Activated CD4-positive, alpha-beta T cell treated with anti-CD3 and anti-CD28 coated beads, Interleukin-2, amount 50 U/mL, for 16 hours (primary cell): ENCODE measurements around the gene RBMS3.
A peak's percentile ranks its signal among the peaks of the same experiment; 100 is the strongest.

Experiments
- DNase-seq: peaks from one replicate; pipeline ENCODE4 v3.0.0-alpha.2; 2020

Gene RBMS3

DNA sequence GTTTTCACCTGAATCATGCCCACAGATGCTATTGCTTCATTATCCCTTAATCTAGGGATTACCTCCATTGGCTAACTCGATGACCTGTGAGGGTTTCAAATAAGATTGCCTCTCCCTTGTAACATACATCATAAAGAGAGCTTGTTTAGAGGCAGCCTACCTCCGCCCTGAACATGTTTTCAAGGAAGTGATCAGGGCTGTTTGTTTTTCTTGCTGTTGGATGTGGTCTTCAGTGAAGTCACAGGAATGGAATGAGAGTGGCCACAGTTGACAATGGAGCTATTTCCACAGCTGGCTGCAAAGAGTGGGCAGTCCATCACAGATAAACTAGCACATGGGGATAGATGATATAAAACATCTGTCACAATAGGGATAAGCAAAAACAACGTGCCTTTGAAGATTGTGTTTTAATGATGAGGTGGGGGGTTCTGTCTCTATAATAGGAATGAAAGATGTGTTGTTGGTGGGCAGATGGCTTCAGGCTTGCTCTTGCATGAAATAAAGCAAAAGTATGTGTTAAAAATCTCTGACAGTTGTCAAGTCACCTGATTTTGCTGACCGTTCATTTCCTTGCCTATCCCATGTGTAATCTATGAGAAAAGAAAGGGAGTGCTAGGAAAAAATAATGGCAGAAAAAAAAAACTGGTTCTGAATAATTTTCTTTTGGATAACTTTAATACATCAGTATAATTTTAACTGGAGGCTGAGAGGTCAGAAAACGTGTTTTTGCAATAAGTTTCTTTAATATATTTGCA lies 642.3 kb downstream of the RBMS3 start:
- no peak for DNase-seq

DNA sequence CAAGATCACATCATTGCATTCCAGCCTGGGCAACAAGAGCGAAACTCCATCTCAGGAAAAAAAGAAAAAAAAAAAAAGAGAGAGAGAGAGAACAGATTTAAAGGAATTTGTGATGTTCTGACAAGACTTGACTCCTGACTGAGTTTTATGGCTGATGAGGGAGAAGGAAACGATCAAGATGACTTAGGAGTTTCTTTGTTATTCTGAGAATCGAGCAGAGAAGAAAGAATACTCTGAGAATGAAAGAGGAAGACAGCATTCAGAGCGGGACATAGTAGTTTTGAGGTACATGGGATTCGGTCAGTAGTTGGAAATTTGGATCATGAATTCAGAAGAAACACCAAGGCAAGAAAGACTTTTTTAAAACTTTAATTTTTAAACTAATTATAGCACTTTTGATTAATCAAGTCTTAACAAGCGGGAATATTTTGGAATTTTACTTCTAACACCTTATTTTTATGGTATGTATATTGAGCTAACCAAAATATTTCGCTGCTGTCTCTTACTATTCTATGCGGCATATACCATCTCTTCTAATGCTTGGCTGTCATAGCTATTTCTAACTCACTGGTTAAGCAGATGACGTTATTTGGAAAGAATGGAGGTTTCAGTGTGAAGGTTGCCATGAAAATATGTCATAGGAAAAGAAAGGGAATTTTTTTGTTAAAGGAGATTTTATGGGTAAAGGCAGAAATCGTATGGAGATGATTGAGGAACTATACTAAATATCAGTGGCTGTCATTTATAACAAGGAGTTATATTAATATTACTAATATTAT lies 644.1 kb downstream of the RBMS3 start:
- no peak for DNase-seq

DNA sequence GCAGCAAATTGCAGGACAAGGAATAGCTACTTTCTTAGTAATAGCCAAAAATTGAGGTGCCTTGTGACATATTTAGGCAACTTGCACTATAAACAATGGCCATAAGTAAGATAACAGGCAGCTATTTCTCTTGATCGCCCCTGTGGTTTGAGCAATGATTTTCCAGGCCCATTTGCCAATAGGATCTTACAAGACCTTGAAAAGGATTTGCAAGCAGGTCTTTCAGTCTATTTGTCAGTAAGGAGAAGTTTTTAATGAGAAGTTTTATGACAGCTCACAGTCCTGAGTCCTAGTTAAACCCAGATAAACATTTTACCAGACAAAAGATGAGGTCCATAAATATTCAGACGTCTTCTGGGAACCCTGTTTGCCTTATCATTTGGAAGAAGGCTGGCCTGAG lies 645.5 kb downstream of the RBMS3 start:
- no peak for DNase-seq

DNA sequence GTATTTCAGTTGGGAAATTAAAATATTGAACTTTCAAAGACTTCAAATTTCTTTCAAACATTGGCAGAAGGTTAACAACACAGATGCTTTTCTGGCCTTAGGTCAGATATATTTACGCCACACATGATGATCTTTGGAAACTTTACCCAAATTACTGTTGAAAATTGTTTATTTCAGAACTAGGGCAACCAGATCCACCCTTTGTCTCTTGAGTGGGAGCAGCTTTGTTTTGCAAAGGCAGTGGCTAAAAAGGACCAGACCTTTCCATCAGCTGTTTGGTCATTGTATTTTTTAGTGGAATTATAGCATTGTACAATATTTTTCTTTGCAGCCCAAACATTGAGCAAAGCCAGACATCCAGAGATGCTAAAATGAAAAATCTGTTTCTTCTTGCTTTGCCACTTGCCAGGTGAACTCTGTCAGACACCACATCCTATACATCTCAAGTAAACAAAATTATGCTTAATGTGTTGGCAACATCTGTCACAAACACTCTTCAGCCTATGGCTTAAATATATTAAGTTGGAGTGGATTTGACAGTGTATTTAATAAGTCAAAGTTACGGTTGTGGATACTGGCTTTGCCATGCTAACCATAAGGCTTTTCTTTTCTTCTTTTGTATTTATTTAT lies 651.9 kb downstream of the RBMS3 start:
- no peak for DNase-seq

DNA sequence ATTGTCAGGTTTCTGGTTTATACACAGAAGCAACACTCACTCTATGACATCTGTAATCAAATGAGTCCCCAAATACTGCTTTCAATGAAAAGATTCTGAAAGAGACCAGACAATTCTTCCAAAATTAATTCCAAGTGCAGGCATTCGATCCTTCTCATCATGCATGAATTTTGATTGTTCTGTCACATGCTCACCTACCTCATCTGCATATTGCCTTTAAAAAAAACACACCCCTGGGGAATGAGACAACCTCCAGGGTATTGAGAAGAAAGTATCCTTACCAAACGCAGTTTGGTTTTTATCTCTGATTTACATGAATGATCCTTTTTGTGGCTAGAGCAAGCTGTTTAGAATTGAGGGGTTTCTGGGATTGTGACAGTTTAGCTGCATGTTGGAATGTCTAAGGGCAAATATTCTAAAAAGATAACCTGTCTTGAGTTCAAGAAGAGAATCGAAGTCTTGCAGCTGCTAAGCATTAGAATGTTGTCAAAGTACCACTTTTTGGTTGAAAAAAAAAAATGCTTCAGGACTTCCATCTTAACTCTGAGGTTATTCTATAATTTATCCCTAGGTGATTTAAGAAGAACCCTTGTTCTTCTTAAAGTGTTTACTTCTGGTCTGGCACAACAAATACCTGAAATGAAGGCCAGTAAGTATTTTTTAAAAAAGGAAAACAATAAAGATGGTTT lies 653.1 kb downstream of the RBMS3 start:
- no peak for DNase-seq

DNA sequence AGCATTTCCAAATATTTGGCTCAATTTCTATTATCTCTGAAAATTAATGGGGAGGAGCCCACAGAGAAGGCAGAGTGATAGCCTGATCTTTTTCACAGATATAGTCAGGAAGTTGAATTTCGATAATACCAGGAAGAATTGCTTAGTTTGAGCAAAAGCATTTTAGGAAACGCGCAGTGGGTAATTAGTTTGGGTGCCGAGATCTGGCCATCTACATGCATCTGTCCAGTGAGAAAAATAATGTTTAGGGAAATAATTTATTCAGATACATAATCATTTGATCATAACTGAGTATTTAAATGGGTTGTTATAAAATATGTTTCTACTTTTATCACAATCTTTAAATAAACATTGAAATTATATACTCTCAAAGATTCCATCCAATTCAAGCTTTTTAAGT lies 653.9 kb downstream of the RBMS3 start:
- DNase-seq = no peak

DNA sequence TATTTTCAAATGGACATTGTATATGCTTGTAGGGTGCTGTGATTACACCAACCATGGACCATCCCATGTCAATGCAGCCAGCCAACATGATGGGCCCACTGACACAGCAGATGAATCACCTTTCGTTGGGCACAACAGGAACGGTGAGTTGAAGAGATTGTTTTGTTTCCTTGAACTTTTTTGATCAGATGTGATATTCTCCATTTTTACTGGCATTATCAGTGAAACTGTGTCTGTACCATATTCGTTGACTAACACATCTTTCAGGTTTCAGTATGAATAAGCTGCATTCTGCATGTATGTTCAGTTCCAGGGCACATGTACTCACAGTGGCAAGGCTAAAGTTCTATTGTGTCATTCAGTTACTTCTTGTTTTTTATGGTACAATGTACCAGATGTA lies 655.2 kb downstream of the RBMS3 start:
- peak; percentile 65 for DNase-seq

DNA sequence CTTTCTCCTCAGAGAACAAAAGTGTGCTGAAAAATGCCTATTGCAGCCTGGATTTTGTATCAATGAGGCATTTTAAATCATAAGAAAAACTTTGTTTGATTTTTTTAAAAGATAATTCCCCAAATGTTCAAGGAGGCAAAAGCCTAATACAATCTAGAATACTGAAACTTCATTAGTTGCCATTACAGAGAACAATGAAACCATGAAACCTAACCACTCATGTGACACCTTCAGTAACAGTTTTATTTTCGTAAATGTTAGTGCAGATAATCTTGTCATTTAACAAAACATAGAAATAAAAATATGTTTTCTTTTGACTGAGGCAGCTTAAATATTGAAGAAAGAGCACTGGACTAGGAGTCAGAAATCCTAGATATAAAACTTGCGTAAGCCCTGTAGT lies 655.9 kb downstream of the RBMS3 start:
- no peak for DNase-seq

DNA sequence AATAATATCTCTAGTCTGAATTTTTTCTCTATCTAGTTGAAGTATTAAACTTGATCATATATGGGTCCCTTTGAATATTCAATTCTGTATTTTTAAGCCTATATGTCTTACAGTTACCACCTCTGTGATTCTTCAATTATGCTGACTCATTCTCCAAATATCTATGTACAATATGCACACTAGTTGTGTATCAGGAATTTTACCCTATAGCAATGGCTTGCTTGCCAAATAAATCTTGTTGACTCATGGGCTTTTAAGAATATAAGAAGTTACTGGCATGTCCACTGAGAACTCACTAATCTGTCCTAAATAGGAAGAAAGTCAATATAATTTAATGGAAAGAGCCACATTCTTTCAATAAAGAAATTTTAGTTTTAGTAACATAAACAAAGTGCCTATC lies 656.3 kb downstream of the RBMS3 start:
- DNase-seq = no peak

DNA sequence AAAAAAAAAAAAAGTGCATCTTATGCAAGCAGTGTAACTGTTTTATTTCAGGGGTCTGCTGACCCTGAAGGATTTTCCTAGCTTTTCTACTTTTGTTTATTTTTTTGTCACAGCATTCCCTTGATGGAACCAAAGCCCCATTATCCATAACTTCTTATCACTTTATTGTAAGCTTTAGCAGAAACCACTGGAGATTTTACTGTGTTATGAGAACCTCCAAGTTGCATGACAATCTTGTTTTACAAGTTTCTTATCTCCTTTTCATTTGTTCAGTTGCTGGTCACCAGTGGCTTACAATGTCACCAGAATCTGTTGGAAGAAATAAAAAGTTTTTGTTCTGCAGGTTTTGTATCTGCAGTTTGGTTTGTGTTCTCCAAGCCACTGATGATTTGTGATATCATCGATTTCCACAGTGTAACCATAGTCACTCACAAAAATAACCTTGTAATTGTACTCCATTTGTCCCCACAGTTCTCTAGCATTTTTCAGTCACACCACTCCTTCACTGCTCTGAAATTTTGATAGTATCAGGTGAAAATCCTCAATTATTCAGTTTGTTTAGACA lies 660.0 kb downstream of the RBMS3 start:
- DNase-seq = no peak

DNA sequence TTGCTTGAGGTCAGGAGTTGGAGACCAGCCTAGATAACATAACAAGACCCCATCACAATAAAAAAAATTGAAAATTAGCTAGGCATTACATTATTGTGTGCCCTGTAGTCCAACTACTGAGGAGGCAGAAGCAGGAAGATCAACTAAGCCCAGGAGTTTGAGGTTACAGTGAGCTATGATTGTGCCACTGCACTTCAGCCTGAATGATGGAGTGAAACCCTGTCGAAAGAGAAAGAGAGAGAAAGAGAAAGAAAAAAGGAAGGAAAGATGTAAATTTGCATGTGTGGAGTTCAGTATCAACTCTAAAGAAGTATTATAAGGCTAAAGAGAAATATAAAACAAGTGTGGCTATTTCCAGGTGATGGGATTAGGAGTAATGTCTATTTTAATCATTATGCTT lies 661.4 kb downstream of the RBMS3 start:
- no peak for DNase-seq

DNA sequence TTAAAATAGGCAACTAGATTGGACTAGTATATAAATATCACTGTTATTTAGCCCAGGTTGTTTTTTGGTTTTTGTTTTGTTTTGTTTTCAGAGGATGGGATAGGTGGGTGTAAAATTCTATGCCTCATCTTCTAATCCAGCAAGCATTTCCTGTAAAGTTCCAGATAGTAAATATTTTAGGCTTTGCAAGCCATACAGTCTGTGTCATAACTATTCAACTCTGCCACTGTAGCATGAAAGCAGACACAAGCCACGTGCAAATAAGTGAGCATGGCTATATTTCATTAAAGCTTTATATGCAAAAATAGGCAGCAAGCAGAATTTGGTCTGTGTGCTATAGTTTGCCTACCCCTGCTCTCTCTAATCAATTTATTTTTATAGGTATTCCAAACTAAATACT lies 668.3 kb downstream of the RBMS3 start:
- DNase-seq = no peak

DNA sequence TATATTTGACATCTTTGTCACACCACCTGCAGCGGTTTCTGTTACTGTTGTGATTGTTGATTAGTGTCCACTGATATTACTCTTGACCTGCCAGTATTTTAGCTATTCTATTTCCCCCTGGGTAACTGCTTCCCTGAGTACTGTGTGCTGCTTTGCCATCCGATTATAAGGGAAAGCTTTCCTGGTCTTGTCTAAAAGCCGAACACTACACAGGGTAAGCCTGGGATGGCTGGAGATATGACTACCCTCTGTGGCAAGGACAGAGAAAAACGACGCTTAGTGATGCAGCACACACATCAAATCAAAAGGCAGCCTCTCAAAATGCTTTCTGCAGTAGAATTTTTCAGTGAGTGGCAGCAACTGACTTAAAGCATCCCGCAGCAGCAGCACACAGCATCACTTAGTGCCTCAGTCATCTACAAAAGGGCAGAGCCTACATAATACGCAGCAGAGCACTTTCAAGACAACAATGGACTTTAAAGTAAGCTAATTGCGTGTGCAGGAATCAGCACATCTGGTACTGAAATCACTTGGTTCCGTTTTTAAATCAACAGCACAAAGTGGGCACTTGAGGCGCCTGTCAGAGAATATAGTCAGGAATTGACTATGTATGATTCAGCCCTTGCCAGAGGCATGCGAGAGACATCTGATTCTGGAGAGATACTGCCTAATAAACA lies 669.2 kb downstream of the RBMS3 start:
- no peak for DNase-seq

DNA sequence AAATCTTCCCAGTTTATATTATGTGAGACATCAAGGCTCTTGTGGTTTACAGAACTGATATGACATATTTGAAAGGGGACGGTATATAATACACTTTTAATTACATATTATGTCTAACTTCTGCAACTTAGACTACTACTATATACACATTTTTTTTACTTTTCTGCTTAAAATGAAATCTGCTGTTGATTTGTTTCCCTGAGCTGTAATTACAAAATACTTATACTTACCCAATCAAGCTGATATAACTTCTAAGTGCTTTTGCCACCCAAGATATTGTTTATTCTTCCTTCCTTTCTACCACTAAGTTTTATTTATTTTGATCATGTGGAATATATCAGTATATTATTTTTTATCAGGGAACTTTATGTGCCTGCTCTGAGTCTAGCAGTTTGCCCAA lies 671.6 kb downstream of the RBMS3 start:
- DNase-seq = no peak

DNA sequence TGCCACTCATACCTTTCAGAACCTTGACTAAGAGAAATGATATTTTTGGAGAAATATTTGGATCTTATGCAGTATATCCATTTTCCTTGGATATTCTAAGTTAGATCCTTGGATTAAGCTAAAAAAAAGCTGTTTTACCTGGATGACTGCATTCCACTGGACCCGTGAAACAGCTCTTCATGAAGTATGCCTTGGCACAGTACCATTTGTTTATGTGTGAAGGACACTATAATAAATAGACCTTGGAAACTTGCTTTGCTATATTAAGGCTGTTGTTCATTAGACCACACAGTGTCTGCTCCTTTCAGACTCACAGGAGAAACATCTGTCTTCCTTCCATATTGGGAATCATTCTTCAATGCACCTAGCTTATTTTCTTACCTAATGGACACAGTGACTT lies 674.5 kb downstream of the RBMS3 start:
- DNase-seq = no peak

DNA sequence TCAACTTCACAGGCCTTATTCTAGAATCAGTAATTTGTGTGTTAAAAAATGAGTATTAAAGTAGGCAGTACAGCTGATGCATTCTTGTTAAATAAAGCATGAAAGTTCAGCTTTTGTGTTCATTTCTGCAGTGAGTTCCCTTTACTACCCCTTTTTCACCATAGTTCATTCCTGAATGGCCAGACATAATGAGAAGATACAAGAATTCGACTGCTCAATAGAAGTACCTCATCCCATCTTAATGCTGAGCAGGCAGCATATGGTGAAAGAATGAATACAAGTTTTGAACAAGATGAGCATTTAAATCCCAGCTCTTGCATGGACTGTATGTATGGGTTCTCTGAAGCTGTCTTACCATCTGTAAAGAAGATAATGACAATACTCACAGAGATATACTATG lies 677.9 kb downstream of the RBMS3 start:
- DNase-seq = no peak

DNA sequence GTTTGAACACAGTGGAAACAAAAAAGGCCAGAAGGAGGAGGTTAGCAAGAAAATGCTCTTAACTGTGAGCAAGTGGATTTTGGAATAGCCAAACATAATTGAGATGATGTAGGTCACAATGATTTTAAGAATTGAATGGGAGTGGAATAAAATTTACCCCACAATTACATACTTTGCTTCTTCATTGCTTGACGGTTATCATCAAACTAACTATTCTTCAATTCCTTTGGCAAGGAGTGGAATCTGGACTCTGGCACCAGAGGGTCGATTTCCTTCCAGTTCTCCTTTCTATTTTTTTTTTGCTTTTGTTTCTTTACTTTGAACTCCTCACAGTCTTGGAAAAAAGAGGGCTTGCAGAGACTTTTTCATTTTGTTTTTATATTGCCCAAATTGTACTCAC lies 691.0 kb downstream of the RBMS3 start:
- DNase-seq = no peak

DNA sequence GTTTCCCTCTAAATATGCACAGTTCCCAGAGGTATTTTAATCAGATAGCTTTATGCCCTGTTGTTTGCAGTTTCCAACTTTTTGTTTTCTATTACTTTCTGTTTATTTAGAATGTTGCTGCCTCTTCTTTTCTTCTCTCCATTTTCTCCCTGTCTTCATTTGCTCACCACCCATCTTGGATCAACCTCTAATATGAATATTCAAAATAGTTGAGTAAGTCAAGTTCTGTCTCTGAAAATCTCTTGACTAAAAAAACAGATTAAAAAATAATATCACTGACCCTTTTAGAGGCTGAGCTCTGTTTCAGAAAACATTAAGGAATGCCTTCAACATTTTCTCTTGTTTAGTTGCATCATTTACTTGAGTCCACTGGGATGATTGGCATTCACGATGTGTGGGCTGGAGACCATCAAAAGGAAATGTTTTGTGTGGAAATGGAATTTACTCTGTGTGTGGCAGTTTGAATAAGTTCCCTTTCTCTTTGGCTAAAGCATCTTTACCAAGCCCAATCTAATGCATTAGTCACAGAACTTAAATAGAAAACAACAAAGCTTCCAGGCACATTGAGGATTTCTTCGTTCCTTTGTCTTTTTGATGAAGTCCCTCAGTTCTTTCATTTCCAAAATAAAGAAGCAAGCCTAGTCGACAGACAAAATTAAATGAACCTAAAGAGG lies 691.6 kb downstream of the RBMS3 start:
- DNase-seq = no peak

DNA sequence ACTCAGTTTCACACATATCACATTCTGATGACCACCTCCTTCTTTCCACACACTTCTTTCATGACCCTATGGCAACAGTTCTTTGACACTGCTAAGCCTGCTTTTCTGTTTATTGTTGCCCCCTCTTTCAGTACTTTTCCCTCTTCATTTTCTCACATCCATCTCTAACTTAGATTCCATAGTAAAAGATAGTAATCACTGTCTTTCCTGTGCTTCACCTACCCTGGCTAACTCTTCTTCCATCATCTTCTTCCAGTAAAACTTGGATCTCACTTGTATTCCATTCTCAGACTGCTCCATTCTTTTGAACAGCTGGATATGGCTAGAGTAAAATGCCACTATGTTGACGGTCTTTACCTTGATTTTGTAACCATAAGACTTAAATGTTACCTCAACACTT lies 692.9 kb downstream of the RBMS3 start:
- no peak for DNase-seq

DNA sequence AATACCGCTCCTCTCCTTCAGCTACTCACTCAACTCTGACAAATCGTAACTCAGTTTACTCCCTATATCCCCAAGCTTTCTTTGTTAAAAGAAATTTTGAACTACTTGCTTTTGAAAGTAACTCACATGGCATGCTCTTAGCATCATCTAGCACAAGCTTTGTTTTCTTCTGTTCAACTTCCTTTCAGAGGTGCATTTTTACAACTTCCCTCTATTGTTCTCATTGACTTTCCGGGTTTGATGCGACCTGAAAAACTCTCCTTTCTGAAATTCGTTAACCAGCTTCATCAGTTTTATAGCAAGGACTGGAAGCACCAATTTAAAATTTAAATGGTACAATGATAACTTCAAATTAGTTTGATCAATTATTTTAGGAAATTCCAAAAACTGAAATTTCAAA lies 696.0 kb downstream of the RBMS3 start:
- no peak for DNase-seq

DNA sequence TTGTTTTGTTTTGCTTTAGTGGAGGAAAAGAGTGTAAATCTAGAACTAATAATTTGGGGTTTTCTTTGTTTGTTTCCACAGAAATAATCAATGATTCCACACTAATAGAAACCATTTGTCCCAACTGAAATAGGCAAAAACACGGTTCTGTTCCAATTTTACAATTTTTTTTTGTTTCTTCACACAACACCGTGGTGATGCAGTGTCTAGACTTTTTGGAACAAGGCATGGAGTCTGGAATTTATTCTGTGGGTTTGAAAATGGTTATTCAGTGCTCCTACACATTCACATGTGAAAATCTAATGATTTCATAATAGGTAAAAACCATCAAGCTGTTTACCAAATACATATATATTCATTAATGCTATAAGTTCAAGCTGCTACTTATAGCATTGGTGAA lies 696.5 kb downstream of the RBMS3 start:
- DNase-seq = no peak

DNA sequence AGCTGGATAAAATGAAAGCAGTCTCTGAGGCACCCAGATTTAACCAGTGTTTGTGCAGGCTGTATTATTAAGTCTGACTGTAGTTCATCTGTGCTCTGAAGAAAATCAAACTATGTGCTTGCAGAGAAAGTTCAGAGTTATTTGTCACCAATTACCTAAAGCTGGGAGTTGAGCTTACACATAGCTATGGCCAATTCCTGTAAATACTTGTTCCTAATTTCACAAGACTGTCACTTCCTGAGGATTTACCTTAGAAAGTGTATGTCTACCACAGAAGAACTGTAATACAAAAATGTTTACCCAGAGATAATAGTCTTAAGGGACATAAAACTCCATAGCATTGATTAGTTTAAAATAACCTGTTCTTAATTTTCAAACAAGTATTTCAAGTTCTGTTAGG lies 697.2 kb downstream of the RBMS3 start:
- no peak for DNase-seq
